NCI-H1048 (cell line): Measurements from ENCODE around the gene PDK3.

Experiments used
- DNase-seq: peaks from one replicate; lab custom pipeline; 2025; lab: John Stamatoyannopoulos, UW

The PDK3 gene

DNA sequence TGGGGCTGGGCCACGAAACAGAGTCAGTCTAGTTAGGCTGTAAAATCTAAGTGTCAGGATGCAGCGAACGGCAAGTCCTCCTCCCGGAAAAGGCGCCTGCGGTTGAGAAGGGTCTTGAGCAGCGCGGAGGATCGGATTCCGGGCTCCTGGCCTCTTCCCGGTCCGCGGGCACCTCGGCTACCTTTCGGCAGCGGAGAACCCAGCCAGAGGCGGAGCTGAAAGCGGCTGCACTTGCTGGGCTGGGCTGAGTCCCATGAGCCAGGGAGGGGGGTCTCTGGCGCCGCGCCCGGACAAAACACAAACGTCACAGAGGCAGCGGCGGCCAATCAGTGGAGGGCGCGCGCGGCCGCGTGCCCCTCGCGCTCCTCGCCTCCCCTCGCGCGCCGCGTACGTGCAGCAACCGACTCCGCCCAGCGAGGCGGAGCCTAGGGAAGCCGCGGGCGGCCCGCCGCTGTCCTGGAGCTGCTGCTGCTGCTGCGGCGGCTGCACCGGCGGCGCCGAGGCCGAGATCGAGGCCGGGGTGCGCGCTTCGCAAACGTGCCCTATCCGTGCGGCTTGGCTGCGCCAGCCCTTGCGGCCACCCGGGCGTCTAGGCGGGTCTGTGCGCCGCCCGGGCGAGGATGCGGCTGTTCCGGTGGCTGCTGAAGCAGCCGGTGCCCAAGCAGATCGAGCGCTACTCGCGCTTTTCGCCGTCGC, at the start of gene PDK3:
Gene PDK3 (plus strand): TSS at position 451 of the 696 bp plus-strand sequence. CDS start 170 bp downstream, at position 621.
- peak; percentile 64 for DNase-seq

DNA sequence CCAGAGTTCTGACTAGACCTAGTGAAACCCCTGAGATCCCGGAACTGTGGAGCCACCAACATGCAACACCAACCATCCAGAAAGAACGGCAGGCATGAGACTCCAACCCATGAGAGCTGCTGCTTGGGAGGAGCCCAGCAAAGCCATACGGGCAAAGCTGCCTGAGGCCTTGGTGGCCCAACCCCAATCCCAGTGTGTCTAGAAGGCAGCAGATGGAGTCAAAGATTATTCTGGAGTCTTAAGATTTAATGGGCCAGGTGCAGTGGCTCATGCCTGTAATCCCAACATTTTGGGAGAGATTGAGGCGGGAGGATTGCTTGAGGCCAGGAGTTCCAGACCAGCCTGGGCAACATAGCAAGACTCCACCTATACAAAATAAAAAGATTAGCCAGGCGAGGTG, 49.2 kb upstream of the PDK3 start:
- DNase-seq, result no peak

GRCh38 chrX:24423960-24424359, 41.1 kb upstream of the PDK3 start:
- no peak for DNase-seq

DNA sequence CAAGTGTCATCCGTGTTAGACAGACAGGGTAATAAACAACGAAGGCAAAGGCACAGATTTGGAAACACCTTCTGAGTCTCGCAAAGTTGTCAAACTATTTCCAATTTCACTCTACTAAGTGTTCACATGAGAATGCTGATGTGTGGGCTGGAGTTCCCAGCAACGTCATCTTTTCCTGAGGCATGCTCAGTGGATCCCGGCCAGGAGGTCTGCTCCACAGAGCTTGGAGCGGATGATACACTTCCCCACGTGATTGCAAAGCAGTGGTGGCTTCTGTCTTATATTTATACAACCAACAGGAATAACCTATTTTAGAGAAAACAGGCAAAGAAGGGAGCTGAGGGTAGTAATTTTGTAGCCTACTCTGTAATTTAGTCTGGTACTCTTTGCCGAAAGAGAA, 40.1 kb upstream of the PDK3 start:
- DNase-seq, result no peak

- DNase-seq, result no peak
Observed at GRCh38 chrX:24425806-24426205, 39.3 kb upstream of the PDK3 start.

DNA sequence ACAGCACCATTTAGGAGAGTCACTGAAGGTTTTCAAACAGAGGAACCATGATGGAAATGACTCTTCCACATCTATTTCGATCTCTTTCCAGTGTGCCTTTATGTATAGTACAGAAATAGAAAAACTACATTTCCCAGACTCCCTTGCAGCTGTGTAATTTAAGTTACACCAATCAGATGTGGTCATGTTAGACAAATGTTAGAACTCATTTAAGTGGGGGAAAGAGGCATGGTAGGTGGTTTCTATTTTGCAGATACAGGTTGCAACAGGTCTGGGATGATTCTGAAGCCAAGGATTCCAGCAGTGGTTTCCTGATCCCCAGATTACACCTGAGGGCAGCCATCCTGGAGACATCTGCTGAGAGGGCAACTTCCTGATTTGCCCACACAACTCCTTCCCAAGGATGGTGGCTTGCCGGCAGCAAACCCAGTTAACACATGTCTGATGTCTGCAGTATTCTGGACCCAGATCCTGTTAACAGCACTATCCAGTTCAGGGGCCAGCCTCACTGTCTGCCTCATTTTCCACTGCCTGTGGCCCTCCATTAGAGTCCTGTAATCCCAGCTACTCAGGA, 38.7 kb upstream of the PDK3 start:
- DNase-seq, result no peak

GRCh38 chrX:24426921-24427746, 38.0 kb upstream of the PDK3 start:
- no peak for DNase-seq

GRCh38 chrX:24427747-24428019, 37.4 kb upstream of the PDK3 start:
- no peak for DNase-seq

DNA sequence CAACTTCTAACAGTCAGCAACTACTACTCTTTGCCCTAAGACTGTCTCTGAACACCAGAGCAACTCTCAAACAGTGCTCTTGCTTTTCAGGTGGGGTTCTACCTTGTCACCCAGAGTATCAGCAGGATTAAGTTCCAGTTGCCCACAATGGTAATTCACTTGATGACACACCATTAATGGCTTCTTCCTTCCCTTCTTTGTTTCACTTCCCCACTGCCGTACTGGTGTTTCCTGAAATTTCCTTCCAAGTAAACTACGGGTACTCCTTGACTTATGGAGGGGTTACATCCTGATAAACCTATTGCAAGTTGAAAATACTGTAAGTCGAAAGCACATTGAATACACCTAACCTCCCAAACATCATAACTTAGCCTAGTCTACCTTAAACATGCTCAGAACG, 36.6 kb upstream of the PDK3 start:
- DNase-seq, result no peak

DNA sequence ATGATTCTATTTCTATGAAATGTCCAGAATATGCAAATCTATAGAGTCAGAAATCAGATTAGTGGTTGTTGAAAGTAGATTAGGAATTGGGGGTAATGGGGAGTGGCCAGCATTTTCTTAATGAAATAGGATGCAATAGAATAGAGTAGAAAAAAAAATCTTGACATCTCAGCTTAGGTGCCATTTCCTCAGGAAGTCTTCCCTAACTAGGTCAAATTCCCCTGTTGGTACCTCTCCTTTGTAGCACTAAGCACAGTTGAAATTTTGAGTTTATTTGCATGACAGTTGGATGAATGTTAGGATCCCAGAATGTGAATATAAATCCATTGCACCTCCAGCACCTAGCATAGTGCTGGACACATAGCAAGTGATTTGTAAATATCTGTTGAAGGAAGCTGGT, 30.0 kb upstream of the PDK3 start:
- DNase-seq, result no peak

DNA sequence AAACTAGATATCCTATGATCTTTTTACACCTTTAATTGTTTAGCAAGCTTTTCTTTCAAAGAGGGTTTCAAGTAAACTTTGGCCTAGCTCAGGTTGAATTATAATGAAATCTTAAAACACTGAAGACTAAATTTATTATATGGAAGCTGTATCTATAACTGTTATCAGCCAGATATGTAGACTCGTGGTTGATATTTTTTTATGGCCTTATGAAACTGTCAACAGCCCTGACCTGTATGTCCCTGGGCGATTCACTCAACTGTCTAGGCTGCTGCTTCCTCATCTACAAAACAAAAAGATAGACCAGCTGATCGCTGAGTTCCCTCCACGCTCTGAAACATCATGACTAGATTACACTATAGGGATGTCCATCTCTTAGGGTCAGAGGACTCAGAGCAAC, 21.2 kb upstream of the PDK3 start:
- DNase-seq, result no peak

- DNase-seq, result no peak
Observed at GRCh38 chrX:24444645-24445044, 20.4 kb upstream of the PDK3 start.

DNA sequence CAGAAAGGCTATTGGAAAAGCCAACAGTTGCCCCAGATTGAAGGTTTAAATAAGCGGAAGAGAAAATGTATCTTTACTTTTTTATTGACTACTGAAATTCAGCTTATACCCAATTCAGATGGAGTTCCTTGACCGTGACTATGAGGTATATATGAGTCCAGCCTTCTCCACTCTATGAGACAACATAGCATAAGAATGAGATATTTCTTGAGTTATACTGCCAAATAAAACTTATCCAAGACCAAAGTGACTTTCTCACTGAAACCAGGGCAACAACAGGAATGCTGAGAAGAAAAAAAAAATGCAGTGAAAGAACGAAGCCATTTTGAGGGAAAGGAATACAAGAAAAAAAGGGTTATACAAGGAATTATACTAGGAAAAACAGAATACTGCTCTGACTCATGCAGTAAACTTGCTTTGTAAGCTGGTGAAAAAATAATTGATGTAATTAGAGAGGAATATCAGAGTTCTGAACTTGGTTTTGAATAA, 16.3 kb upstream of the PDK3 start:
- DNase-seq, result no peak

DNA sequence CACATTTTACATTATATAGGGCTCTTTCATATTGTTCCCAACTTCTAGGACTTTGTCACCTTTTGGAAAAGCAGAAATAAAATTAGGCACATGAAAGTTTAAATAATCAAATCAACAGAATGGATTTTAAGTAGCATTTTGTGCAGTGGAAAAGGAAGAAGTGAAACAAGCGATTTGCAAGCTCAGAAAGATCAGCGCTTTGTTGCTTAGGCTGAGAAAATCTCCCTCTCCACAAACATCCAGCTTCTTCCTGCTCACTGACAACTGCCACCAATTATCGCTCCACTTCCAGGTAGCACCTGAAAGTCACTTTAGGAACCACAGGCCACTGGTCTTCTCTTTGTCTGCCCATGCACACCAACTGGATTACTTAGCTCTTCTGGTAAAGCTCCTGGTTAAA, 2.0 kb upstream of the PDK3 start:
- no peak for DNase-seq

DNA sequence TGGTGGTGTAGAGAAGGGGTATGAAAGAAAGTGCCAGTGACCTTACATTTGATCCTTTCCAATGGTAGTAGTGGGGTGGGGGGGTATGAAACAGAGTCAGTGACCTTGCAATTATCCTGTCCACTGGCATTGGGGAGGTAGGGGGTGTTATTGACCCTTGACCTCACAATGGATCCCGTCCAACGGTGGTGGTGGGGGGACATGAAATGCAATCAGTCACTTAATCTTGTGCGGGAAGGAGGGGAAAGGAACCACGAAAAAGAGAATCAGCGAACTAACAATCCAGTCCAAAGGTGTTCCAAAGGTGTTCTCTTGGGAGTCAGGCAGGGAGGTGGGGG, 619 bp upstream of the PDK3 start:
- no peak for DNase-seq

DNA sequence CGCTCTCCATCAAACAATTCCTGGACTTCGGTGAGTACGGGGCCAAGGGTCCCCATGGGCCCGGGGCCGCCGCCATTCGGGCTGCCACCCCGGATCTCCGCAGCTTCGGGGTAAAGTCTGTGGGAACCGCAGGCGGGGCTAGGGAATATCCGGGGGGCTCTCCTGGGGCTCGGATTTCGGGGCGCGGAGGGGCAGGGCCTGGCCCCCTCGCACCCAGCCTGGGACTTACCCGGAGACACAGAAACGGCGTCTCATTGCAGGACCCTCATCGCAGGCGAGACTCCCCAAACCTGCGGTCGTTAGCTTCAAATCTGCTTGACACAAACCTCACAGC, 413 bp downstream of the PDK3 start:
- DNase-seq, result no peak

- no peak for DNase-seq
Observed at GRCh38 chrX:24466025-24466424, 939 bp downstream of the PDK3 start.

- DNase-seq, result no peak
Observed at GRCh38 chrX:24468245-24468644, 3.2 kb downstream of the PDK3 start.

DNA sequence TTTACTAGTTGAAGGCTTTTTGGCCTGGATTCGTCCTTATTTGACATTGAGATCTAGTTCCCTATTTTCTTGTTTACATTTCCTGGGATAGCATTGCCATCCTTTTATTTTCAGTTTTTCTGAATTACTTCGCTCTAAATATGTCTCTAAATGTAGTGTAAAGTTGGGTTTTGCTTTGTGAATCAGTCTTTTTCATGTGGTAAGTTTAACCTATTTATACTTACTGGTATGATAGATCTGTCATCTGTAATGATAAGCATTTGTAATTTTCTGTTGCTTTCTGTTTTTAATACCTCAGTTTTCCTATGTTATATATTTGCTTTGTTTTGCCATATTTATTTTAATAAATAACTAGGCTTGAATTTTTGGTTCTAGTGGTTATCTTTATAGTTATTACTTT, 6.7 kb downstream of the PDK3 start:
- DNase-seq, result no peak

- DNase-seq, result no peak
Observed at GRCh38 chrX:24475480-24475879, 10.4 kb downstream of the PDK3 start.

GRCh38 chrX:24478509-24478908, 13.4 kb downstream of the PDK3 start:
- no peak for DNase-seq

GRCh38 chrX:24479924-24480323, 14.8 kb downstream of the PDK3 start:
- no peak for DNase-seq

GRCh38 chrX:24480400-24480865, 15.3 kb downstream of the PDK3 start:
- no peak for DNase-seq
